Measurements from ENCODE around the gene LONRF3. TPM values are rescaled to one million over a fixed set of nuclear protein-coding genes. Genes with fewer than 3 reads are reported as not detected.

LONRF3 gene
- total RNA-seq, 2 donors from 2014 or later: 2.5 to 3.8 TPM

- WGBS, 2 experiments (ENCODE audit: insufficient coverage in 1 of 2, insufficient read length in 1 of 2): 91 to 100% methylated on average over 3 to 6 of the region's 7 CpGs
- Histone ChIP-seq H3K9me3 (ENCODE audit: control insufficient read depth, low read length) (no peaks in the 10 kb centered on the region), H3K4me1 (ENCODE audit: control insufficient read depth, insufficient read depth, low read length) (no peaks in the 10 kb centered on the region), H3K4me3 (ENCODE audit: low read length) (no peak overlapping the region), H3K27ac (ENCODE audit: low read depth, low read length) (no peak overlapping the region), H3K27me3 (ENCODE audit: control insufficient read depth, insufficient read depth, low read length, poor library complexity, severe bottlenecking) (peaks cover 11% of the 10 kb centered on the region), H3K36me3 (ENCODE audit: control insufficient read depth, insufficient read depth, low read length) (no peaks in the 10 kb centered on the region), H3K9ac (ENCODE audit: extremely low read depth, low read length, poor library complexity, severe bottlenecking) (no peak overlapping the region)
- Mint-ChIP-seq H3K4me1 (peaks cover 7% of the 10 kb centered on the region), H3K27ac (no peak overlapping the region), H3K4me3 (no peak overlapping the region), H3K27me3 (ENCODE audit: insufficient read depth) (peaks cover 2% of the 10 kb centered on the region), H3K9me3 (peaks cover 34% of the 10 kb centered on the region), H3K36me3 (ENCODE audit: low read depth) (no peaks in the 10 kb centered on the region)
- no peak for TF ChIP-seq CTCF (conservative IDR thresholded peaks at IDR 0.05)
- no peak for DNase-seq
Observed at GRCh38 chrX:119063428-119063827, 89.0 kb downstream of the LONRF3 start.

GRCh38 chrX:119067023-119067739 lies 92.8 kb downstream of the LONRF3 start:
- H3K27me3 Mint-ChIP-seq (ENCODE audit: insufficient read depth): peaks cover 8% of the 10 kb centered on the region
- H3K9me3 ChIP-seq (ENCODE audit: control insufficient read depth, low read length): no peaks in the 10 kb centered on the region
- 0 to 6% methylated on average over 1 to 7 of the region's 7 CpGs for WGBS, 2 experiments (ENCODE audit: insufficient coverage in 1 of 2, insufficient read length in 1 of 2)
- H3K4me1 ChIP-seq (ENCODE audit: control insufficient read depth, insufficient read depth, low read length): no peaks in the 10 kb centered on the region
- H3K9me3 Mint-ChIP-seq: peaks cover 30% of the 10 kb centered on the region
- no peak overlapping the region for H3K27ac ChIP-seq (ENCODE audit: low read depth, low read length)
- H3K4me1 Mint-ChIP-seq: peaks cover 7% of the 10 kb centered on the region
- no peaks in the 10 kb centered on the region for H3K36me3 Mint-ChIP-seq (ENCODE audit: low read depth)
- H3K27ac Mint-ChIP-seq: no peak overlapping the region
- H3K4me3 ChIP-seq (ENCODE audit: low read length): no peak overlapping the region
- H3K9ac ChIP-seq (ENCODE audit: extremely low read depth, low read length, poor library complexity, severe bottlenecking): no peak overlapping the region
- peak; percentile 79 for DNase-seq
- peaks cover 15% of the 10 kb centered on the region for H3K27me3 ChIP-seq (ENCODE audit: control insufficient read depth, insufficient read depth, low read length, poor library complexity, severe bottlenecking)
- no peak overlapping the region for H3K4me3 Mint-ChIP-seq
- H3K36me3 ChIP-seq (ENCODE audit: control insufficient read depth, insufficient read depth, low read length): no peaks in the 10 kb centered on the region
- peak; percentile 74 for TF ChIP-seq CTCF (conservative IDR thresholded peaks at IDR 0.05)

Other genes starting within 250 kb of the LONRF3 start
- 10 to 100 TPM; 27.8 to 32.9 TPM for gene IL13RA1, start 247.0 kb upstream of the LONRF3 start, total RNA-seq
- gene ZCCHC12, start 150.8 kb upstream of the LONRF3 start, total RNA-seq: 1 to 10 TPM; 2.1 to 4.2 TPM
- not detected for gene CT47C1, start 98.4 kb downstream of the LONRF3 start, total RNA-seq
- not detected for gene KIAA1210, start 153.2 kb downstream of the LONRF3 start, total RNA-seq

Measured in endodermal cell (in vitro differentiated cells).